GM18868 (cell line): ENCODE results near the gene MZT2B.
"Not testable (repeated sequence)": the region's sequence is repeated elsewhere in the genome, so short reads cannot be mapped to it uniquely, and the experiment has no call there.

Experiments used
- ATAC-seq: cut with Tn5 transposase; IDR thresholded peaks from one replicate; pipeline ENCODE4 v1.9.1; 2021; ENCODE audit warnings: mild to moderate bottlenecking, moderate library complexity; ENCODE audit not compliant: unreplicated experiment

MZT2B gene

GRCh38 chr2:130202518-130202917, 20.5 kb downstream of the MZT2B start:
- not testable (repeated sequence) for ATAC-seq

- not testable (repeated sequence) for ATAC-seq
Observed at GRCh38 chr2:130203150-130203549, 21.1 kb downstream of the MZT2B start.

GRCh38 chr2:130207051-130207450, 25.0 kb downstream of the MZT2B start:
- ATAC-seq = not testable (repeated sequence)

- not testable (repeated sequence) for ATAC-seq
Observed at GRCh38 chr2:130219147-130219546, 37.1 kb downstream of the MZT2B start.

GRCh38 chr2:130220505-130220904, 38.4 kb downstream of the MZT2B start:
- ATAC-seq = not testable (repeated sequence)

GRCh38 chr2:130222523-130222922, 40.5 kb downstream of the MZT2B start:
- peak; percentile 93 for ATAC-seq

- not testable (repeated sequence) for ATAC-seq
Observed at GRCh38 chr2:130228005-130228404, 45.9 kb downstream of the MZT2B start.

GRCh38 chr2:130228467-130229160, 46.6 kb downstream of the MZT2B start:
- not testable (repeated sequence) for ATAC-seq

GRCh38 chr2:130229161-130229510, 47.1 kb downstream of the MZT2B start:
- peak; percentile 99 for ATAC-seq

- not testable (repeated sequence) for ATAC-seq
Observed at GRCh38 chr2:130230376-130230775, 48.3 kb downstream of the MZT2B start.

GRCh38 chr2:130230907-130231306, 48.8 kb downstream of the MZT2B start:
- not testable (repeated sequence) for ATAC-seq

GRCh38 chr2:130231656-130232055, 49.6 kb downstream of the MZT2B start:
- no peak for ATAC-seq

- ATAC-seq = not testable (repeated sequence)
Observed at GRCh38 chr2:130233066-130233465, 51.0 kb downstream of the MZT2B start.

- ATAC-seq = not testable (repeated sequence)
Observed at GRCh38 chr2:130239581-130239980, 57.5 kb downstream of the MZT2B start.
